Measurements from ENCODE around the gene MPL.

- TF ChIP-seq ZNF565 (CRISPR knock-in tag; conservative IDR thresholded peaks at IDR 0.05; ENCODE audit: low read depth) (no peak), ARNTL (CRISPR knock-in tag; IDR thresholded peaks at IDR 0.05; ENCODE audit: borderline replicate concordance, low read depth) (no peak), OSR1 (CRISPR knock-in tag; IDR thresholded peaks at IDR 0.05) (no peak), BACH2 (CRISPR knock-in tag; IDR thresholded peaks at IDR 0.05; ENCODE audit: borderline replicate concordance) (no peak), ZFP3 (CRISPR knock-in tag; IDR thresholded peaks at IDR 0.05) (no peak), ZNF70 (CRISPR knock-in tag; IDR thresholded peaks at IDR 0.05) (no peak), SNAI2 (CRISPR knock-in tag; IDR thresholded peaks at IDR 0.05) (no peak), PPARA (CRISPR knock-in tag; IDR thresholded peaks at IDR 0.05; ENCODE audit: borderline replicate concordance) (no peak), TSHZ2 (CRISPR knock-in tag; IDR thresholded peaks at IDR 0.05) (no peak), RARB (CRISPR knock-in tag; IDR thresholded peaks at IDR 0.05) (no peak)
- TF ChIP-seq, protein P1, sequence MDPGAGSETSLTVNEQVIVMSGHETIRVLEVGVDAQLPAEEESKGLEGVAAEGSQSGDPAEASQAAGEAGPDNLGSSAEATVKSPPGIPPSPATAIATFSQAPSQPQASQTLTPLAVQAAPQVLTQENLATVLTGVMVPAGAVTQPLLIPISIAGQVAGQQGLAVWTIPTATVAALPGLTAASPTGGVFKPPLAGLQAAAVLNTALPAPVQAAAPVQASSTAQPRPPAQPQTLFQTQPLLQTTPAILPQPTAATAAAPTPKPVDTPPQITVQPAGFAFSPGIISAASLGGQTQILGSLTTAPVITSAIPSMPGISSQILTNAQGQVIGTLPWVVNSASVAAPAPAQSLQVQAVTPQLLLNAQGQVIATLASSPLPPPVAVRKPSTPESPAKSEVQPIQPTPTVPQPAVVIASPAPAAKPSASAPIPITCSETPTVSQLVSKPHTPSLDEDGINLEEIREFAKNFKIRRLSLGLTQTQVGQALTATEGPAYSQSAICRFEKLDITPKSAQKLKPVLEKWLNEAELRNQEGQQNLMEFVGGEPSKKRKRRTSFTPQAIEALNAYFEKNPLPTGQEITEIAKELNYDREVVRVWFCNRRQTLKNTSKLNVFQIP (CRISPR knock-in tag; IDR thresholded peaks at IDR 0.05; ENCODE audit: borderline replicate concordance, low read depth), result no peak
Measured at GRCh38 chr1:43299101-43299500, 38.5 kb upstream of the MPL start.

Data from SK-N-SH treated with all-trans-retinoic acid at 6 μM for 48 hours (cell line).